GM12878 (cell line): Measurements from ENCODE around the gene MTR. TPM values are rescaled to one million over a fixed set of nuclear protein-coding genes. Genes with fewer than 3 reads are reported as not detected.
"Not testable (repeated sequence)": the region's sequence is repeated elsewhere in the genome, so short reads cannot be mapped to it uniquely, and the experiment has no call there.

Experiments used
- ATAC-seq: fragments of 200-7000 bp; cut with Tn5 transposase; 3 replicates; pipeline ENCODE4 v1.9.1; 2020; ENCODE audit warnings: mild to moderate bottlenecking, moderate library complexity
- BruUV-seq: library from RNA; stranded (reverse); fragments of 400-500 nt; replicated peaks from 2 replicates; lab custom pipeline; 2021; lab: Mats Ljungman, UMichigan
- CTCF ChIA-PET: fragments of 300-600 bp; sonication (Branson Sonifier 250); formaldehyde crosslinking; extraction: SDS; loops from one replicate; lab custom pipeline; 2021; ENCODE audit warnings: inconsistent platforms; lab: Yijun Ruan, JAX
- POLR2A ChIA-PET: fragments of 350-600 bp; formaldehyde crosslinking; extraction: SDS; loops from one replicate; lab custom pipeline; 2021; ENCODE audit warnings: inconsistent platforms; lab: Charles Lee
- RAD21 ChIA-PET: fragments of 300-600 bp; sonication (Branson Sonifier 250); formaldehyde crosslinking; loops from one replicate; lab custom pipeline; 2023; ENCODE audit warnings: antibody characterized with exemption; ENCODE audit not compliant: unreplicated experiment; lab: Charles Lee
- SMC1A ChIA-PET: fragments of 300-600 bp; sonication (Branson Sonifier 250); formaldehyde crosslinking; loops from one replicate; lab custom pipeline; 2023; ENCODE audit not compliant: unreplicated experiment, uncharacterized antibody; lab: Charles Lee
- DNase-seq: peaks from one replicate; pipeline ENCODE4 v3.0.0-alpha.2; 2011; ENCODE audit warnings: low read depth, low spot score
- FAIRE-seq: peaks from 3 replicates; lab custom pipeline; 2011; peaks lifted over from hg19 to GRCh38; lab: Jason Lieb, UNC
- H2AFZ ChIP-seq: 2 replicates; pipeline ENCODE4 v1.6.0; 2011; ENCODE audit warnings: low read depth, low read length, control low read depth; ENCODE audit not compliant: control insufficient read depth
- H3K27ac ChIP-seq: 2 replicates; pipeline ENCODE4 v1.5.1; 2011; ENCODE audit warnings: control low read depth; ENCODE audit not compliant: control insufficient read depth, insufficient read depth
- H3K27me3 ChIP-seq, 2 experiments: replicated peaks in 1 of 2; 2 replicates each; pipeline versions ENCODE4 v1.6.0 to v1.6.1; 2011; ENCODE audit warnings: low read length in 1 of 2; ENCODE audit not compliant: control insufficient read depth in 2 of 2, insufficient read depth in 2 of 2
- H3K36me3 ChIP-seq, 2 experiments: 2 replicates each; pipeline ENCODE4 v1.5.1; 2011; ENCODE audit warnings: low read length in 1 of 2; ENCODE audit not compliant: control insufficient read depth in 2 of 2, insufficient read depth in 2 of 2
- H3K4me1 ChIP-seq: 2 replicates; pipeline ENCODE4 v1.6.1; 2011; ENCODE audit warnings: mild to moderate bottlenecking, low read length, moderate library complexity, mixed read lengths; ENCODE audit not compliant: control insufficient read depth, insufficient read depth
- H3K4me2 ChIP-seq: 2 replicates; pipeline ENCODE4 v1.6.0; 2011; ENCODE audit warnings: control low read depth; ENCODE audit not compliant: control insufficient read depth, insufficient read depth
- H3K4me3 ChIP-seq: fragments of 200-600 bp; sonication (generic); 2 replicates; pipeline ENCODE4 v1.5.1; 2016
- H3K79me2 ChIP-seq: 2 replicates; pipeline ENCODE4 v1.6.0; 2011; ENCODE audit warnings: low read length; ENCODE audit not compliant: control insufficient read depth, insufficient read depth
- H3K9ac ChIP-seq: 2 replicates; pipeline ENCODE4 v1.8.0; 2011; ENCODE audit warnings: low read length, control low read depth, mixed read lengths; ENCODE audit not compliant: control insufficient read depth, insufficient read depth
- H3K9me3 ChIP-seq: replicated peaks from 3 replicates; pipeline ENCODE4 v1.5.1; 2011; ENCODE audit warnings: mild to moderate bottlenecking, low read length; ENCODE audit not compliant: control insufficient read depth, insufficient read depth
- H4K20me1 ChIP-seq: 2 replicates; pipeline ENCODE4 v1.6.0; 2011; ENCODE audit not compliant: control insufficient read depth, insufficient read depth
- RUNX3 ChIP-seq: IDR thresholded peaks from 2 replicates; pipeline ENCODE4 v1.6.1; 2012; ENCODE audit warnings: low read length, inconsistent platforms
- ZZZ3 ChIP-seq: IDR thresholded peaks from 2 replicates; pipeline ENCODE4 v1.6.1; 2011; ENCODE audit warnings: low read depth; ENCODE audit not compliant: control insufficient read depth, insufficient read length
- WGBS: methylation state at CpG from one replicate; pipeline ENCODE4 v1.1.6; 2016; ENCODE audit warnings: low lambda C conversion rate; ENCODE audit not compliant: insufficient replicate concordance, insufficient coverage; ENCODE audit errors: missing lambda C conversion rate; 5-methylcytosine and 5-hydroxymethylcytosine counted together
- in situ Hi-C: fragments of 300-500 bp; cut with MboI; formaldehyde crosslinking; loops from 9 replicates; pipeline ENCODE4 v1.14.3; 2018; ENCODE audit warnings: mixed read lengths
- intact Hi-C: fragments of 100-400 bp; cut with micrococcal nuclease; formaldehyde crosslinking; loops from one replicate; pipeline ENCODE4 v1.14.2; 2022; ENCODE audit not compliant: unreplicated experiment
- polyA plus RNA-seq, 11 experiments: library from polyadenylated mRNA; depleted of rRNA in 4 of 11; unstranded in 6 of 11; stranded (reverse) in 5 of 11; fragments of >200 nt; fragmentation: Nextera tagmentation in 4 of 11; fragmentation: Illumina TruSeq in 1 of 11; extraction: Ambion mirVana in 4 of 11; extraction: Trizol in 1 of 11; gene quantifications; 1 replicate in 1 of 11; 2 replicates in 10 of 11; pipeline versions ENCODE4 v1.2.1 to v1.2.3, GENCODE V29; 2011 to 2016; ENCODE audit warnings: inconsistent platforms in 2 of 11, missing spikeins in 2 of 11, low read depth in 1 of 11
- total RNA-seq, 4 experiments: library from RNA; depleted of rRNA in 3 of 4; stranded (reverse); fragments of >200 nt in 3 of 4; fragmentation: Illumina TruSeq in 1 of 4; extraction: Trizol in 1 of 4; gene quantifications; 2 replicates each; pipeline versions ENCODE4 v1.2.1 to v1.2.3, GENCODE V29; 2013 to 2021

MTR gene
- total and polyA plus RNA-seq, 10 of the 15 experiments (the other 5 are each of a cell fraction or from before 2014, with no cell fraction given) = 2.4 to 38.7 (median 16.5) TPM

DNA sequence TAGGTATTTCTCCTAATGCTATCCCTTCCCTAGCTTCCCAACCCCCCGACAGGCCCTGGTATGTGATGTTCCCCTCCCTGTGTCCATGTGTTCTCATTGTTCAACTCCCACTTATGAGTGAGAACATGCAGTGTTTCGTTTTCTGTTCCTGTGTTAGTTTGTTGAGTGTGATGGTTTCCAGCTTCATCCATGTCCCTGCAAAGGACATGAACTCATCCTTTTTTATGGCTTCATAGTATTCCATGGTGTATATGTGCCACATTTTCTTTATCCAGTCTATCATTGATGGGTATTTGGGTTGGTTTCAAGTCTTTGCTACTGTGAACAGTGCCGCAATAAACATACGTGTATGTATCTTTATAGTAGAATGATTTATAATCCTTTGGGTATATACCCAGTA is 61.6 kb downstream of the MTR start:
- CTCF ChIA-PET, FAIRE-seq, SMC1A ChIA-PET, BruUV-seq, H3K27ac ChIP-seq, H3K4me1 ChIP-seq, RAD21 ChIA-PET, H3K9ac ChIP-seq, POLR2A ChIA-PET, H3K9me3 ChIP-seq, H3K4me2 ChIP-seq, DNase-seq, H3K4me3 ChIP-seq, in situ Hi-C loops, H2AFZ ChIP-seq, H4K20me1 ChIP-seq, ATAC-seq, H3K27me3 ChIP-seq, H3K79me2 ChIP-seq, intact Hi-C loops: not testable (repeated sequence)
- WGBS = 95% methylated on average over 4 of the region's 4 CpGs
- H3K36me3 ChIP-seq = peaks cover 11 to 25% of the 10 kb centered on the region in 2 experiments

DNA sequence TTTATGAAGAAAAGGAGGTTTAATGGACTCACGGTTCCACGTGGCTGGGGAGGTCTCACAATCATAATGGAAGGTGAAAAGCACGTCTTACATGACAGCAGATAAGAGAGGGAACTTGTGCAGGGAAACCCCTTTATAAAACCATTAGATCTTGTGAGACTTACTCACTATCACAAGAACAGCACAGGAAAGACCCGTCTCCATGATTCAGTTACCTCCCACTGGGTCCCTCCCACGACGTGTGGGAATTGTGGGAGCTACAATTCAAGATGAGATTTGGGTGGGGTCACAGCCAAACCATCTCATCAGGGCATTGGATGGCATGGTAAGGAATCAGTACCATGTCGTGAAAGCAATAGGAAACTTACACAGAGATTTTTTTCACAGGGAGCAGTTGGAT is 63.1 kb downstream of the MTR start:
- H3K9me3 ChIP-seq = no peaks in the 10 kb centered on the region
- DNase-seq (no peak), ATAC-seq (no peak), FAIRE-seq (no peak)
- H3K79me2 ChIP-seq = no peaks in the 10 kb centered on the region
- in situ Hi-C loops = no loop called here
- 90% methylated on average over 7 of the region's 7 CpGs for WGBS
- H3K9ac ChIP-seq = no peak overlapping the region
- peaks cover 10 to 29% of the 10 kb centered on the region in 2 experiments for H3K36me3 ChIP-seq
- TF ChIP-seq ZZZ3 (no peak), RUNX3 (no peak)
- ChIA-PET SMC1A (interaction anchor here (1.5 kb wide), 1 partner anchor 17 kb away, joined by 4 read pairs; no protein-coding TSS in a partner anchor), POLR2A (interaction anchor here (0.6 kb wide), 1 partner anchor 563 kb away, joined by 3 read pairs; no protein-coding TSS in a partner anchor), RAD21 (no interaction called here), CTCF (no interaction called here)
- H3K4me3 ChIP-seq = no peak overlapping the region
- no peaks in the 10 kb centered on the region for H3K27me3 ChIP-seq
- no TSS peak for BruUV-seq
- H4K20me1 ChIP-seq = no peaks in the 10 kb centered on the region
- intact Hi-C loops = no loop called here
- no peak overlapping the region for H3K27ac ChIP-seq
- no peak overlapping the region for H2AFZ ChIP-seq
- no peak overlapping the region for H3K4me2 ChIP-seq
- H3K4me1 ChIP-seq = no peaks in the 10 kb centered on the region
